ENCODE measurements around the gene TTC33.
"Not testable (repeated sequence)": the region's sequence is repeated elsewhere in the genome, so short reads cannot be mapped to it uniquely, and the experiment has no call there.

The TTC33 gene

DNA sequence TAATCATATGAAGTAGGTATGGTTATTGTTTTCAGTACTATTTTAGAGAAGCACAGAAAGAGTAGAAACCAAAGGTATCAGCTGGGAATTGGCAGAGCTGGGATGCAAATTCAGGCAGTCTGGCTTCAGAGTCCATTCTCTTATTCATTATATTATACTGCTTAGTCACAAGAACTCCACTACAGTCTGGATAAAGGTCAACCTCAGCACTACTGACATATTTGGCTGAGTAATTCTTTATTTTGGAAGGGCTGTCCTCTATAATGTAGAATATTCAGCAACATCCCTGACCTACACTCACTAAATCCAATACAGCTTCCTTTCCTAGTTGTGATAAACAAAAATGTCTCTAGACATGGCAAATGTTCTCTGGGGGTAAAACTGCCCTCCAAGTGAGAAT is 38.5 kb downstream of the TTC33 start:
- no peak for DNase-seq (ENCODE audit: low read depth in 2 of 2)

DNA sequence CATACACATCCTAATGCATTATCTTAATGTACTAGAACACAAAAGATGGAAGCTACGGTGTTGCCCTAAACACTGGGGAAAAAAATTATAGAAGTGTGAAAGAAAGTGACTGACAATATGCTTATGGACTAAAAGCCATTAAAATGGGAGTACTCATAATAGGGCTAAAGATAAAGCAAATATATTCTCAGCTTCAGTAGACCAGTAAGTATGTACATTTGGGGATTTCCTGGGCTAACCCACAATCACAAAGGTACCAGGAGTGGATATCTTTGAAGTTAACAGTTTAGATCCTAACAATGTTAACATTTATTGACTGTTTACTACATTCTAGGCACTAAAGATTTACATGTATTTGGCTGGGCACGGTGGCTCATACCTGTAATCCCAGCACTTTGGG is 39.2 kb downstream of the TTC33 start:
- DNase-seq (ENCODE audit: low read depth in 2 of 2) = no peak

GRCh38 chr5:40716000-40716399 is 39.8 kb downstream of the TTC33 start:
- DNase-seq (ENCODE audit: low read depth in 2 of 2) = no peak

- no peak for DNase-seq (ENCODE audit: low read depth in 2 of 2)
These were observed 41.8 kb downstream of the TTC33 start for GRCh38 chr5:40714001-40714400.

GRCh38 chr5:40710575-40710974 is 45.2 kb downstream of the TTC33 start:
- not testable (repeated sequence) for DNase-seq (ENCODE audit: low read depth in 2 of 2)

- not testable (repeated sequence) for DNase-seq (ENCODE audit: low read depth in 2 of 2)
These were observed 50.3 kb downstream of the TTC33 start for GRCh38 chr5:40705484-40705883.

DNA sequence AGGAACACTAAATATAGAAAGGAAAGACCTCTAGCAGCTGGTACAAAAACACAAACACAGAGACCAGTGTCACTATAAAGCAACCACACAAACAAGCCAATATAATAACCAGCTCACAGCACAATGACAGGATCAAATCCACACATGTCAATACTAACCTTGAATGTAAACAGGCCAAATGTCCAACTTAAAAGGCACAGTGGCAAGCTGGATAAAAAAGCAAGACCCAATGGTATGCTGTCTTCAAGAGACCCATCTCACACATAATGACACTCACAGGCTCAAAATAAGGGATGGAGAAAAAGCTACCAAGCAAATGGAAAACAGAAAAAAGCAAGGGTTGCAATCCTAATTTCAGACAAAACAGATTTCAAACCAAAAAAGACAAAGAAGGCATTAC is 53.7 kb downstream of the TTC33 start:
- DNase-seq (ENCODE audit: low read depth in 2 of 2) = not testable (repeated sequence)

GRCh38 chr5:40700116-40700782 is 55.5 kb downstream of the TTC33 start:
- no peak for DNase-seq (ENCODE audit: low read depth in 2 of 2)

DNA sequence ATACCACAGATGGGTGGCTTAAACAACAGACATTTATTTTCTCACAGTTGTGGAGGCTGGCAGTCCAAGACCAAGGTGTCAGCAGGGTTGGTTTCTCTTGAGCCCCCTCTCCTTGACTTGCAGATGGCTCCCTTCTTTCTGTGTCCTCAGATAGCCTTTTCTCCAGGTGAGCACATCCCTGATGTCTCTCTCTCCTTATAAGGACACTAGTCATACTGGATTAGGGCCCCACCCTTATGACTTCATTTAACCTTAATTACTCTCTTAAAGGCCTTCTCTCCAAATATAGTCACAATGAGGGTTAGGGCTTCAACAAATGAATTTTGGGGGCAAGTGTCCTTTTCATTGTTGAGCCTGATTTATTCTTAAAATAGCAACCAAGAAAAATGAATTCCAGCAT is 61.3 kb downstream of the TTC33 start:
- no peak for DNase-seq (ENCODE audit: low read depth in 2 of 2)

DNA sequence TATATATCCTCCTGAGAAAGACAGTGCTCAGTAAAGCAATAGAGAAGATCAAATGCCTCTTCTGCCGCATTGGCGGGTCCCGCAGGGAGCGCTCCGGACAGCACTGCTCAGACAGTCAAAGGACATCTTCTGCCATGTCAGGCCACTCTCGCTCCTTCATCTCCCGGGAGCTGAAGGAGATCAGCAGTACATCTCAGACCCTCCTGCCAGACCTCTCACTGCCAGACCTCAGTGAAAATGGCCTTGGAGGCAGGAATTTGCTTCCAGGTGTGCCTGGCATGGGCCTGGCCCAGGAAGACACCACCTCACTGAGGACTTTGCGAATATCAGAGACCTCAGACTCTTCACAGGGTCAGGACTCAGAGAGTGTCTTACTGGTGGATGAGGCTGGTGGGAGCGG is 63.9 kb downstream of the TTC33 start:
- DNase-seq (ENCODE audit: low read depth in 2 of 2) = no peak

DNA sequence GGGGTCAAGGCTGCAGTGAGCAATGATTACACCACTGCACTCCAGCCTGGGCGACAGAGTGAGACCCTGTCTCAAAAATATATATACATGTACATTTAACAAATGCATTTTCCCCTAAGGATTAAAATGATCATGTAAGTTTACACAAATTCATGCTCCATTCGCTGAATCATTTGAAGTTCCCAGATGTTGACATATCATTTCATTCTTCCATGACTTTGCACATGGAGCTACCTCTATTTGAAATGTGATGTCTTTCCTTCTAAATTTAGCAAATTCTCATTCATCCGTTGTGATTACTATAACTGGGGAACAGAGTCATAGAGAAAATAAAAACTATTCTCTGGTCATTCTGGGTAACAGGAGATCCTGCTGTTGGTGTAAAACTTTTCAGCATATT is 65.5 kb downstream of the TTC33 start:
- DNase-seq (ENCODE audit: low read depth in 2 of 2) = no peak

DNA sequence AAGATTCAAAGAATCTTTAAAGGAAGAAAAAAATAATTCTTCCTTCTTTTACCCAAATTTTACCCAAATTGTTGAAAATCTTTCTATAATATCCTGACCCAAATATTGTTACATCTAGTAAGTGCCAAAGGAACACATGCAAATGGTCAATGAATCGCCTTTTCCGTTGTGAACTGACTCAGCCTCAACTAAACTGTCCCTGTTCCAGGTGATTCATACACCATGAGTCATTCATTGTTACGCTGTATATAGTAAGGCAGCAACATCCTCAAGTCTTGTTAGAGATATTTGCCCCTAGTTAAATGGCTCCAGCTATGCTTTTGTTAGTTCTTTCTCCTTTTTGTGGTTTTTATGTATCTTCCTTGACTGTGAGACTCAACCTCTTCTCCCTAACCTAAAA is 66.3 kb downstream of the TTC33 start:
- peak in 1 of 2 donors; percentile 44 for DNase-seq (ENCODE audit: low read depth in 2 of 2)

DNA sequence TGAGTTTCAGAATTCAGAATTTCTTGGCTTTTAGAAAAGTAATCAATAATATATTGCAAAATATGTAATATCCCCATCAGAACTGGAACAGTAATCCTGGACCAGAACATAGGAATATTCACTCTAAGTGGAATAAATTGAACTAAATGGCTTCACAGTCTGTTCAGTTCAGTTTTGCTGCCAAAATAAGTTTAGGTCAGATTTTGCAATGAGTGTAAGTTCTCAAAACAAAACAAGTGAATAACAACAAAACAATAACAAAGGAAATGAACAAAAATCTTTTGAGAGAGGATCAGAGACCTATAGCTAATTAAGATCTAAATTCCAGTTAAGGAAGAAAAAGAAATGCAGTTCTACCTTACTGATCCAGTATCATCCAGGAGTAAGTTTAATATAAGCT is 66.8 kb downstream of the TTC33 start:
- DNase-seq (ENCODE audit: low read depth in 2 of 2) = no peak

DNA sequence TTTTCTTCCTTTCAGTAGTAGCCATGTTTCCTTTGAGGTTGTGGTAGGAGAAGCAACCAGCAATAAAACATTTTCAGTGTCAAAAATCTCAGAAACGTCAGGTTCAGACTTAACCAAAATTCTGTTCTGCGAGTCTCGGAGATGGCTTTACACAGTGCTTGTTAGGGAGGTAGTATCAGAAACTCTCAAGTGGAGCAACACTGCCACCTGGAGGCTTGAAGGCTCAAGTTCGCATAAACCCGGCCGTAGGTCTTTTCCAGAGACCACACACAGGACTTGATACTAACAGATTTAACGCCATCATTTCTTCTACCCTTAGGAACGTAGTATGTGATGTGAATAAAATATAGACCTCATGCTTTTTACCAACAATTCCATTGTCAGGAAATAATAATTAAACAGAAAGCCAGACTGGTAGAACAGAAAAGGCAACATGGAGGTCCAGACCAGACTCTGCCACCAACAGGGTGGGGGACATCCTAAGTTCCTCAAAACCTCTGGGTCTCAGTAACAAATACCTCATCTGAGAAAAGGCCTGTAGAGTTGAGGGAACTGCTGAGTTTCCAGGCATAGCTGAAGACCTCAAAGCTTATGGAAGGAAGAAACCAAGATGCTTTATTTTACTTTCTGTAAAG is 67.5 kb downstream of the TTC33 start:
- DNase-seq (ENCODE audit: low read depth in 2 of 2) = peak; percentile 65 to 86

GRCh38 chr5:40687321-40687720 is 68.4 kb downstream of the TTC33 start:
- DNase-seq (ENCODE audit: low read depth in 2 of 2) = no peak

DNA sequence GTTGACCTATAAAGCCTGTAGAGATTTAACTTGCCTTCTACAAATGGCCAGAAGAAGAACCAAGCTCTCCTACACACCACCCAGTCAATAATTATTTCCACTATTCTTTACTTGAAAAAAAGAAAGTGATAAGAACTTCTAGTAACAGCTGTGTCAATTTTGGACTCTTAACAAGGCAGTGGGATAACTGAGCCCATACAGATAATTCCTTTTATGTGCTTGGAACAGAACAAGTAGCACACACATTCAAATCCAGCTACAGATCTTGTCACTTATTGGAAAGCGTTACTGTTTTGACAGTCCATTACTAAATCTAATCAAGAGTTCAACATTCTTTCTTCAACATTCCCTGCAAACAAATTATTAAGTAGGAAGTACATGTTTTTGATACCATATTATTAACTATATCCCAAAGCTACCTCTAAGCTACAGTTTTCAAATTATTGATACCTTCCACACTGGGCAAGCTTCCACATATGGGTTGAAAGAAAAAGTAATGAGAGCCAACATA is 69.7 kb downstream of the TTC33 start:
- no peak for DNase-seq (ENCODE audit: low read depth in 2 of 2)

- no peak for DNase-seq (ENCODE audit: low read depth in 2 of 2)
These were observed 70.6 kb downstream of the TTC33 start for GRCh38 chr5:40685193-40685592.

DNA sequence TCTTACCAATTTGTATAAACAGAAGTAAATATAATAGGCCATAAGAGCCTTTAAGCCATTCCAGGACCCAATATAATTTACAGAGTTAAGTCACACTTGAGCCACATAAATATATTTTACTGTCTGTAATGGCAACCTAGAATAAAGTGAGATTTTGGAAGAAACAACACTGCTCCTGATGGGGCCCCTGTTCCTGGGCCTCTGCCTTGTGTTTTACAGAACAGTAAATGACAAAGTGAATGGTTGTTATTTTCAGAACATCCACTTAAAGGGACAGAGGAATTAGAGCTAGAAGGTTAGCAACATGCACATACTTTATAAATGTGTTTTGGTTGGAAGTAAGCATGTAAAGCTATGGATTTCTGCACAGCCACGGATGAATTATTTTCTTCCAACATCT is 72.5 kb downstream of the TTC33 start:
- DNase-seq (ENCODE audit: low read depth in 2 of 2) = no peak

DNA sequence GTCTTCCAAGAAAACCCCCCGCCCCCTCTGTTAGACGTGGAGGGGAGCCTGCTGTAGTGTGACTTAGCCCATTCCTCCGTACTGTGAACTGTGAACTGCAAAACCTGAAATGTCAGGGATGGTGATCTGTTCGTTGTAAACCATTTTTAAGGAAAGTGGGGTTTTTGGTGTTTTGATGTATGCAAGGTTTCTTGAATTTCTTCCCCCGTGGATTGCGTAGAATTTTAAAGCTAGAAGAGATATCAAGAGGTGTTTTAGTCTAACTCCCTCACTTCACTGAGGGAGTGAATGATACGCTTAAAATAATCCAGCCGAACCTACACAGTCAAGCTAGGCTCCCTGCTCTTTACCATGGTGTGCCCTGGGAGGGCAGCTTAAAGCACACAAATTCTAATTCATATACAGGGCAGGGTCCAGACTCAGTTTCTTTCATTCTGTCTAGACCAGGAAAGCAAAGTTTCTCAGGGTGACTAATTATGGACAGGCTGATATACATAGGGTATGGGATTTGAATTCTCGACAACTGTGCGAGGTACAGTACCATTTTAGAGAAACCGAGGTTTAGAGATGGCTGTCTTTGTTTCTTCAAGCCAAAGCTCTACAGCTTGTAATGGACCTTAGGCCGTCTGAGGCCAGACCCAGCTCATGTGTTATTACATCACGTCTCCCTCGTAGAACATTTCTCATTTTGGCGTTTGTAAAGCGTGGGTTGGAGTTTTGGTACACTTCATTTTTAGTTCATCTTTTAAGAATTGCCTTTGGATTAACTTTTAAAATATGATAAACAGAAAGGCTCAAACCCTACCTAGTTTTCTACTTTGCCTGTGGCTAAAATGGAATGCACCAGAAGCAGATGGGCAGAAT is 73.4 kb downstream of the TTC33 start:
- no peak for DNase-seq (ENCODE audit: low read depth in 2 of 2)

- peak in 1 of 2 donors; percentile 34 for DNase-seq (ENCODE audit: low read depth in 2 of 2)
These were observed 74.2 kb downstream of the TTC33 start for GRCh38 chr5:40681363-40682153.

DNA sequence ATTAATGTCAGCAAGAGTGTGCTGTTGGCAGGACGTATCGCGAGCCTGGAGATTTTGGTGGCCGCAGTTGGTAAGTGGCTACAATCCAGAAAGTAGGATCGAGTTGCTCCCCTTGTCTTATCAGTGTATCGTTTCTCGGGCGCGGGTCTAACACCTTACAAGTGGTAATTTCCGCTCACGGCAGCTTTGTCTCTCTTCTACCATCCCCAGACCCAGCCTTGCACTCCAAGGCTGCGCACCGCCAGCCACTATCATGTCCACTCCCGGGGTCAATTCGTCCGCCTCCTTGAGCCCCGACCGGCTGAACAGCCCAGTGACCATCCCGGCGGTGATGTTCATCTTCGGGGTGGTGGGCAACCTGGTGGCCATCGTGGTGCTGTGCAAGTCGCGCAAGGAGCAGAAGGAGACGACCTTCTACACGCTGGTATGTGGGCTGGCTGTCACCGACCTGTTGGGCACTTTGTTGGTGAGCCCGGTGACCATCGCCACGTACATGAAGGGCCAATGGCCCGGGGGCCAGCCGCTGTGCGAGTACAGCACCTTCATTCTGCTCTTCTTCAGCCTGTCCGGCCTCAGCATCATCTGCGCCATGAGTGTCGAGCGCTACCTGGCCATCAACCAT is 74.9 kb downstream of the TTC33 start:
- DNase-seq (ENCODE audit: low read depth in 2 of 2) = peak; percentile 28 to 35
